Lower leg skin (tissue), 4 donors: ENCODE measurements around the gene RASL11B. TPM values are rescaled to one million over a fixed set of nuclear protein-coding genes. Genes with fewer than 3 reads are reported as not detected.

Experiments used
- DNase-seq, 2 donors: peaks; one replicate each; pipeline ENCODE4 v3.0.0-alpha.2; 2019; ENCODE audit warnings: low spot score in 2 of 2
- H3K4me3 ChIP-seq: fragments of 200-600 bp; sonication (generic); 2 replicates; pipeline ENCODE4 v1.5.1; 2017; ENCODE audit warnings: mild to moderate bottlenecking, low read depth; ENCODE audit not compliant: poor library complexity, severe bottlenecking
- CTCF ChIP-seq, 3 donors: fragments of 450-650 bp; IDR thresholded peaks; one replicate each; pipeline ENCODE4 v1.5.1; 2016; ENCODE audit warnings: antibody characterized with exemption in 3 of 3, mild to moderate bottlenecking in 3 of 3, moderate library complexity in 2 of 3
- POLR2A ChIP-seq, 2 donors: fragments of 450-650 bp; IDR thresholded peaks; one replicate each; pipeline ENCODE4 v1.6.1; 2016 to 2017; ENCODE audit warnings: antibody characterized with exemption in 2 of 2, mild to moderate bottlenecking in 1 of 2, moderate library complexity in 1 of 2
- WGBS, 2 donors: methylation state at CpG; one replicate each; pipeline ENCODE4 v1.1.5; 2018; 5-methylcytosine and 5-hydroxymethylcytosine counted together
- intact Hi-C: fragments of 100-400 bp; cut with DNase I; formaldehyde crosslinking; loops from one replicate; pipeline ENCODE4 v1.15.0; 2023; ENCODE audit warnings: low total_unique reads
- total RNA-seq, 4 donors: library from RNA; depleted of rRNA; stranded (reverse); fragments of >200 nt; gene quantifications; one replicate each; pipeline ENCODE4 v1.1.0, GENCODE V29; 2016

Gene RASL11B
- total RNA-seq, 4 donors from 2014 or later = 0.80 to 4.0 (median 2.3) TPM

GRCh38 chr4:52841682-52842456 is 20.2 kb upstream of the RASL11B start:
- no peak for DNase-seq
- TF ChIP-seq POLR2A (IDR thresholded peaks at IDR 0.05) = no peak
- TF ChIP-seq CTCF (IDR thresholded peaks at IDR 0.05) = no peak
- no peak overlapping the region for H3K4me3 ChIP-seq
- WGBS, 2 donors = 61 to 73% methylated on average over 18 of the region's 18 CpGs
- intact Hi-C loops = no loop called here

- no peak overlapping the region for H3K4me3 ChIP-seq
- no peak for DNase-seq
- intact Hi-C loops = no loop called here
- WGBS, 2 donors = 84 to 93% methylated on average over 3 of the region's 3 CpGs
- no peak for TF ChIP-seq POLR2A (IDR thresholded peaks at IDR 0.05)
- TF ChIP-seq CTCF (IDR thresholded peaks at IDR 0.05) = no peak
Measured at GRCh38 chr4:52842792-52843191, 19.3 kb upstream of the RASL11B start.

GRCh38 chr4:52843351-52843750 is 18.8 kb upstream of the RASL11B start:
- intact Hi-C loops = no loop called here
- no peak overlapping the region for H3K4me3 ChIP-seq
- TF ChIP-seq POLR2A (IDR thresholded peaks at IDR 0.05) (no peak), CTCF (IDR thresholded peaks at IDR 0.05) (no peak)
- DNase-seq = no peak
- 95 to 96% methylated on average over 2 of the region's 2 CpGs for WGBS, 2 donors

- no peak for TF ChIP-seq POLR2A (IDR thresholded peaks at IDR 0.05)
- no peak for TF ChIP-seq CTCF (IDR thresholded peaks at IDR 0.05)
- no peak for DNase-seq
- no peak overlapping the region for H3K4me3 ChIP-seq
- intact Hi-C loops = no loop called here
- 85 to 88% methylated on average over 3 of the region's 3 CpGs for WGBS, 2 donors
Measured at GRCh38 chr4:52843958-52844357, 18.2 kb upstream of the RASL11B start.

- TF ChIP-seq CTCF (IDR thresholded peaks at IDR 0.05) (no peak), POLR2A (IDR thresholded peaks at IDR 0.05) (no peak)
- intact Hi-C loops = no loop called here
- no peak for DNase-seq
- H3K4me3 ChIP-seq = no peak overlapping the region
- WGBS, 2 donors = 85 to 98% methylated on average over 2 of the region's 2 CpGs
Measured at GRCh38 chr4:52844596-52844995, 17.5 kb upstream of the RASL11B start.

GRCh38 chr4:52846502-52846901 is 15.6 kb upstream of the RASL11B start:
- H3K4me3 ChIP-seq = no peak overlapping the region
- intact Hi-C loops = no loop called here
- no peak for TF ChIP-seq CTCF (IDR thresholded peaks at IDR 0.05)
- TF ChIP-seq POLR2A (IDR thresholded peaks at IDR 0.05) = no peak
- 92 to 97% methylated on average over 2 of the region's 2 CpGs for WGBS, 2 donors
- DNase-seq = no peak
